ENCODE data around the gene SMIM13. TPM values are rescaled to one million over a fixed set of nuclear protein-coding genes. Genes with fewer than 3 reads are reported as not detected.
"Not testable (repeated sequence)": the region's sequence is repeated elsewhere in the genome, so short reads cannot be mapped to it uniquely, and the experiment has no call there.

Gene SMIM13
- total RNA-seq, 4 donors from 2014 or later: 4.1 to 6.3 (median 4.7) TPM

DNA sequence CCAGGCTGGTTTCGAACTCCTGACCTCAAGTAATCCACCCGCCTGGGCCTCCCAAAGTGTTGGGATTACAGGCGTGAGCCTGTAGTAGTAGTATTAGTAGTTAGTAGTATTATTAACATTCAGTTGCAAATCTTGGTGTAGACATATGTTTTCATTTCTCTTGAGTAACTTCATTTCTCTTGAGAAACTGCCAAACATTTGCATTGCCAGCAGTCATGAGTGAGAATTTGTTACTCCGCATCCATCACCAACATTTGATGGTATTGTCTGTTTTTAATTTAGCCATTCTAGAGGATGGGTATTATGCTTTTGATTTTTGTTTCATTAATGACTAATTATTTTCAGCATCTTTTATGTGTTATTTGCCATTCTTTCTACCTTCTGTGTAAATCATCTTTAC is 19.4 kb downstream of the SMIM13 start:
- no peak for TF ChIP-seq POLR2A (IDR thresholded peaks at IDR 0.05)
- TF ChIP-seq, protein P1, sequence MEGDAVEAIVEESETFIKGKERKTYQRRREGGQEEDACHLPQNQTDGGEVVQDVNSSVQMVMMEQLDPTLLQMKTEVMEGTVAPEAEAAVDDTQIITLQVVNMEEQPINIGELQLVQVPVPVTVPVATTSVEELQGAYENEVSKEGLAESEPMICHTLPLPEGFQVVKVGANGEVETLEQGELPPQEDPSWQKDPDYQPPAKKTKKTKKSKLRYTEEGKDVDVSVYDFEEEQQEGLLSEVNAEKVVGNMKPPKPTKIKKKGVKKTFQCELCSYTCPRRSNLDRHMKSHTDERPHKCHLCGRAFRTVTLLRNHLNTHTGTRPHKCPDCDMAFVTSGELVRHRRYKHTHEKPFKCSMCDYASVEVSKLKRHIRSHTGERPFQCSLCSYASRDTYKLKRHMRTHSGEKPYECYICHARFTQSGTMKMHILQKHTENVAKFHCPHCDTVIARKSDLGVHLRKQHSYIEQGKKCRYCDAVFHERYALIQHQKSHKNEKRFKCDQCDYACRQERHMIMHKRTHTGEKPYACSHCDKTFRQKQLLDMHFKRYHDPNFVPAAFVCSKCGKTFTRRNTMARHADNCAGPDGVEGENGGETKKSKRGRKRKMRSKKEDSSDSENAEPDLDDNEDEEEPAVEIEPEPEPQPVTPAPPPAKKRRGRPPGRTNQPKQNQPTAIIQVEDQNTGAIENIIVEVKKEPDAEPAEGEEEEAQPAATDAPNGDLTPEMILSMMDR (IDR thresholded peaks at IDR 0.05): no peak
- H3K27ac ChIP-seq: no peak overlapping the region
- no peaks in the 10 kb centered on the region for H3K9me3 ChIP-seq
- H3K4me3 ChIP-seq: no peak overlapping the region
- no peaks in the 10 kb centered on the region for H3K36me3 ChIP-seq
- no peaks in the 10 kb centered on the region for H3K4me1 ChIP-seq
- no peaks in the 10 kb centered on the region for H3K27me3 ChIP-seq
- no peak for DNase-seq

DNA sequence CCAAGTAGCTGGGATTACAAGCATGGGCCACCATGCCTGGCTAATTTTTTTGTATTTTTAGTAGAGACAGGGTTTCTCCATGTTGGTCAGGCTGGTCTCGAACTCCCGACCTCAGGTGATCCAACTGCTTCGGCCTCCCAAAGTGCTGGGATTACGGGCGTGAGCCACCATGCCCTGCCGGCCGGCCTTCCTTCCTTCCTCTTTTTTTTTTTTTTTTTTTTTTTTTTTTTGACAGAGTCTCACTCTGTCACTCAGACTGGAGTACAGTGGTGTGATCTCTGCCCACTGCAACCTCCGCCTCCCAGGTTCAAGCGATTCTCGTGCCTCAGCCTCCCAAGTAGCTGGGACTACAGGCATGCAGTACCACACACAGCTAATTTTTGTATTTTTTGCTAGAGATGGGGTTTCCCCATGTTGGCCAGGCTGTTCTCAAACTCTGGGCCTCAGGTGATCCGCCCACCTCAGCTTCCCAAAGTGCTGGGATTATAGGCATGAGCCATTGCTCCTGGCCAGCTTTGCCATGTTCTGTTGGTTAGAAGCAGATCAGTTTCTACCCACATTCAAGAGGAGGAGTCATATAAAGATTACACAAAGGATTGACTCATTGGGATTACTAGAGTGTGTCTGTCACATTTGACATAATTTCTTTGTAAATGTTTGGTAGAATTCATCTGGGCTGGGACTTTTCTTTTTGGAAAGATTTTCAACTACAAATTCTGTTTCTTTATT is 22.3 kb downstream of the SMIM13 start:
- H3K4me1 ChIP-seq, H3K36me3 ChIP-seq, H3K4me3 ChIP-seq, H3K9me3 ChIP-seq, H3K27ac ChIP-seq, H3K27me3 ChIP-seq, DNase-seq: not testable (repeated sequence)

DNA sequence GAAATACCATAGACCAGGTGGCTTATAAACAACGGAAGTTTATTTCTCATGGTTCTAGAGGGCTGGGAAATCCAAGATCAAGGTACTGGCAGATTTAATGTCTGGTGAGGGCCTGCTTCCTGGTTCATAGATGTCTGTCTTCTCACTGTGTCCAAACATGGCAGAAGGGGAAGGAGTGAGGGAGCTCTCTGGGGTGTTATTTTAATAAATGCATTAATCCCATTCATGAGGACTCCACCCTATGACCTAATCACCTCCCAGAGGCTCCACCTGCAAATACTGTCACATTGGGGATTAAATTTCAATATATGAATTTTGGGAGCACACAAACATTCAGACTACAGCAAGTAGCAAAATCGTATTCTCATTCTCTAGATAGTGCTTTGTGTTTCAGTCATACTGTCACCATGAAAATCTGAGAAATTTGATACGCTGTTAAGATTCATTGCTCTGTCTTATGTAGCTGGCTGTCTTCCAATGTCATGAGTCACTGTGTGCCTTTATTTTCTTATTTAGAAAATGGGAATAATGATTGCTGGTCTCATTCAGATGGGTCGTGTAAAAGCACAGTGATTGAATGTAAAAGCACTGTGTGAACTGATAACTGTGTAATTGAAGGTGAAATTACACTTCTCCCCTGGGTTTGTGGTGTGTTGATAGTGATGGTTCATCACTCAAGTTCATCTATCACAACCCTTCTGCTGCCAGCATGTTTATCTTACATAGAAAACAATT is 26.8 kb downstream of the SMIM13 start:
- Histone ChIP-seq H3K36me3 (no peaks in the 10 kb centered on the region), H3K9me3 (no peaks in the 10 kb centered on the region), H3K27me3 (no peaks in the 10 kb centered on the region), H3K4me3 (no peak overlapping the region), H3K4me1 (no peaks in the 10 kb centered on the region), H3K27ac (no peak overlapping the region)
- DNase-seq: no peak
- TF ChIP-seq, protein P1 (IDR thresholded peaks at IDR 0.05): no peak

DNA sequence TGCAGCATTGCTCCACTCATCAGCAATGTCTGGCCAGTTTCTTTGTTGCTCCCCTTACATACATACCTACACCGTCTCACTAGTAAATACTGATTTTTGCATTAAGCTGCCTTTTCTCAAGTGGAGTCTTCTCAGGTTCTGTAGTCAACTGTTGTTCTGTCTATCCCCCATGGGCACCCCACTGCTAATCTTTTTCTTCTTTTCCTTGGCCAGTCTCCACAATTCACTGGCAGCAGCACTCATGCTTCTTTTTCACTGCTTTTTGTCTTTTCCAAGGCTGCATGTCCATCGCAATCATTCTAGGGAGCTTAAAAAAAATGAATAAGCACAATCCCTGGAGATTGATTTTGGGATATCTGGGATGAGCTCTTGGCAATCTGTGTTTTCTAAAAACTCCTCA is 28.2 kb downstream of the SMIM13 start:
- Histone ChIP-seq H3K4me3 (no peak overlapping the region), H3K27ac (no peak overlapping the region), H3K4me1 (no peaks in the 10 kb centered on the region), H3K27me3 (no peaks in the 10 kb centered on the region), H3K9me3 (no peaks in the 10 kb centered on the region), H3K36me3 (no peaks in the 10 kb centered on the region)
- TF ChIP-seq POLR2A (IDR thresholded peaks at IDR 0.05): no peak
- TF ChIP-seq, protein P1 (IDR thresholded peaks at IDR 0.05): no peak
- DNase-seq: no peak

DNA sequence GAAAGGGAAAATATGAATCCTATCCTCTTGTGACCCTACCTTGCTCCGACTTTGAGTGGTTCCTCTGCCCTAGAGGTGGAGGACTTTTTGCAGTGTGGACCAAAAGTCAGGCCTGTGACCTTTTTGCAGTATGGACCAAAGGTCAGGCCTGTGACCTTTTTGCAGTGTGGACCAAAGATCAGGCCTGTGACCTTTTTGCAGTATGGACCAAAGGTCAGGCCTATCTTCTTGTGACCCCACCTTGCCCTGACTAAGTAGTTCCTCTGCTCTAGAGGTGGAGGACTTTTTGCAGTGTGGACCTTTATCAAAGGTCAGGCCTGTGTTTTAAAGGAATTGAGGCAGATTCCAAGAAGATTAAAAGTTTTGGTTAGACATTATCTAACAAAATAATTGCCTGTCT is 28.7 kb downstream of the SMIM13 start:
- no peaks in the 10 kb centered on the region for H3K27me3 ChIP-seq
- H3K27ac ChIP-seq: no peak overlapping the region
- TF ChIP-seq POLR2A (IDR thresholded peaks at IDR 0.05): no peak
- TF ChIP-seq, protein P1 (IDR thresholded peaks at IDR 0.05): no peak
- no peaks in the 10 kb centered on the region for H3K36me3 ChIP-seq
- no peaks in the 10 kb centered on the region for H3K4me1 ChIP-seq
- H3K4me3 ChIP-seq: no peak overlapping the region
- DNase-seq: no peak
- H3K9me3 ChIP-seq: no peaks in the 10 kb centered on the region

DNA sequence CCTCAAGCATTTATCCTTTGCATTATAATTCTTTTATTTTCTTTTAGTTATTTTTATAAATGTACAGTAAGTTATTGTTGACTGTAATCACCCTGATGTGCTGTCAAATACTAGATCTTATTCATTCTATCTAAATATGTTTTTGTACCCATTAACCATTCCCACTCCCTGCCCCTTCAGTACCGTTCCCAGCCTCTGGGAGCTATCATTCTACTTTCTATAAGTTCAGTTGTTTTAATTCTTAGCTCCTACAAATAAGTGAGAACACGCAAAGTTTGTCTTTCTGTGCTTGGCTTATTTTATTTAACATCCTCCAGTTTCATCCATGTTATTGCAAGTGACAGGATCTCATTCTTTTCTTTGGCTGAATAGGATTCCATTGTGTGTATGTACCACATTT is 30.3 kb downstream of the SMIM13 start:
- TF ChIP-seq, protein P1 (IDR thresholded peaks at IDR 0.05): peak in 1 of 6 experiments; percentile 8
- TF ChIP-seq POLR2A (IDR thresholded peaks at IDR 0.05): no peak
- no peaks in the 10 kb centered on the region for H3K36me3 ChIP-seq
- DNase-seq: no peak
- H3K4me1 ChIP-seq: no peaks in the 10 kb centered on the region
- H3K27ac ChIP-seq: no peak overlapping the region
- H3K4me3 ChIP-seq: no peak overlapping the region
- H3K9me3 ChIP-seq: no peaks in the 10 kb centered on the region
- no peaks in the 10 kb centered on the region for H3K27me3 ChIP-seq

All from Peyer's patch (tissue), 4 donors.